ENCODE data around the gene SLC35F3.

GRCh38 chr1:234340528-234340927 is 436.1 kb downstream of the SLC35F3 start:
- TF ChIP-seq POLR2AphosphoS5 (IDR thresholded peaks at IDR 0.05; ENCODE audit: low read depth, low read length), result no peak
- TF ChIP-seq TAF1 (IDR thresholded peaks at IDR 0.05; ENCODE audit: borderline replicate concordance, insufficient read depth, low read length), result no peak
- TF ChIP-seq, protein P1, sequence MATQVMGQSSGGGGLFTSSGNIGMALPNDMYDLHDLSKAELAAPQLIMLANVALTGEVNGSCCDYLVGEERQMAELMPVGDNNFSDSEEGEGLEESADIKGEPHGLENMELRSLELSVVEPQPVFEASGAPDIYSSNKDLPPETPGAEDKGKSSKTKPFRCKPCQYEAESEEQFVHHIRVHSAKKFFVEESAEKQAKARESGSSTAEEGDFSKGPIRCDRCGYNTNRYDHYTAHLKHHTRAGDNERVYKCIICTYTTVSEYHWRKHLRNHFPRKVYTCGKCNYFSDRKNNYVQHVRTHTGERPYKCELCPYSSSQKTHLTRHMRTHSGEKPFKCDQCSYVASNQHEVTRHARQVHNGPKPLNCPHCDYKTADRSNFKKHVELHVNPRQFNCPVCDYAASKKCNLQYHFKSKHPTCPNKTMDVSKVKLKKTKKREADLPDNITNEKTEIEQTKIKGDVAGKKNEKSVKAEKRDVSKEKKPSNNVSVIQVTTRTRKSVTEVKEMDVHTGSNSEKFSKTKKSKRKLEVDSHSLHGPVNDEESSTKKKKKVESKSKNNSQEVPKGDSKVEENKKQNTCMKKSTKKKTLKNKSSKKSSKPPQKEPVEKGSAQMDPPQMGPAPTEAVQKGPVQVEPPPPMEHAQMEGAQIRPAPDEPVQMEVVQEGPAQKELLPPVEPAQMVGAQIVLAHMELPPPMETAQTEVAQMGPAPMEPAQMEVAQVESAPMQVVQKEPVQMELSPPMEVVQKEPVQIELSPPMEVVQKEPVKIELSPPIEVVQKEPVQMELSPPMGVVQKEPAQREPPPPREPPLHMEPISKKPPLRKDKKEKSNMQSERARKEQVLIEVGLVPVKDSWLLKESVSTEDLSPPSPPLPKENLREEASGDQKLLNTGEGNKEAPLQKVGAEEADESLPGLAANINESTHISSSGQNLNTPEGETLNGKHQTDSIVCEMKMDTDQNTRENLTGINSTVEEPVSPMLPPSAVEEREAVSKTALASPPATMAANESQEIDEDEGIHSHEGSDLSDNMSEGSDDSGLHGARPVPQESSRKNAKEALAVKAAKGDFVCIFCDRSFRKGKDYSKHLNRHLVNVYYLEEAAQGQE (IDR thresholded peaks at IDR 0.05; ENCODE audit: insufficient read depth in 1 of 2, low read depth in 2 of 2, low read length in 2 of 2), result no peak
- TF ChIP-seq SIN3A (IDR thresholded peaks at IDR 0.05; ENCODE audit: borderline replicate concordance, insufficient read depth, low read length), result no peak

Data from PFSK-1 (cell line).